Astrocyte of the spinal cord (primary cell): Measurements from ENCODE around the gene PPP1R27.

Source experiments
- DNase-seq: peaks from one replicate; pipeline ENCODE4 v3.0.0; 2011; ENCODE audit warnings: low read depth, low spot score
- H3K4me3 ChIP-seq: 2 replicates; pipeline ENCODE4 v1.5.1; 2011; ENCODE audit warnings: low read depth, mild to moderate bottlenecking, low read length, moderate library complexity
- in situ Hi-C: cut with HindIII; loops from 2 replicates; pipeline ENCODE4 v1.10.0; 2017; ENCODE audit warnings: low sequenced_read_pairs
- TF ChIP-seq, protein P1 (sequence below): IDR thresholded peaks from 2 replicates; pipeline ENCODE4 v1.5.1; 2012; ENCODE audit warnings: low read depth, mild to moderate bottlenecking, low read length, inconsistent platforms

Gene PPP1R27

GRCh38 chr17:81821147-81821546, 13.7 kb downstream of the PPP1R27 start:
- in situ Hi-C loops, result no loop called here
- H3K4me3 ChIP-seq, result no peak overlapping the region
- TF ChIP-seq, protein P1, sequence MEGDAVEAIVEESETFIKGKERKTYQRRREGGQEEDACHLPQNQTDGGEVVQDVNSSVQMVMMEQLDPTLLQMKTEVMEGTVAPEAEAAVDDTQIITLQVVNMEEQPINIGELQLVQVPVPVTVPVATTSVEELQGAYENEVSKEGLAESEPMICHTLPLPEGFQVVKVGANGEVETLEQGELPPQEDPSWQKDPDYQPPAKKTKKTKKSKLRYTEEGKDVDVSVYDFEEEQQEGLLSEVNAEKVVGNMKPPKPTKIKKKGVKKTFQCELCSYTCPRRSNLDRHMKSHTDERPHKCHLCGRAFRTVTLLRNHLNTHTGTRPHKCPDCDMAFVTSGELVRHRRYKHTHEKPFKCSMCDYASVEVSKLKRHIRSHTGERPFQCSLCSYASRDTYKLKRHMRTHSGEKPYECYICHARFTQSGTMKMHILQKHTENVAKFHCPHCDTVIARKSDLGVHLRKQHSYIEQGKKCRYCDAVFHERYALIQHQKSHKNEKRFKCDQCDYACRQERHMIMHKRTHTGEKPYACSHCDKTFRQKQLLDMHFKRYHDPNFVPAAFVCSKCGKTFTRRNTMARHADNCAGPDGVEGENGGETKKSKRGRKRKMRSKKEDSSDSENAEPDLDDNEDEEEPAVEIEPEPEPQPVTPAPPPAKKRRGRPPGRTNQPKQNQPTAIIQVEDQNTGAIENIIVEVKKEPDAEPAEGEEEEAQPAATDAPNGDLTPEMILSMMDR, result no peak

GRCh38 chr17:81819708-81820107, 15.1 kb downstream of the PPP1R27 start:
- DNase-seq, result no peak
- TF ChIP-seq, protein P1, result no peak
- no peak overlapping the region for H3K4me3 ChIP-seq
- in situ Hi-C loops, result no loop called here

More at GRCh38 chr17:81821147-81821546, 13.7 kb downstream of the PPP1R27 start:
- DNase-seq, result no peak

- in situ Hi-C loops, result no loop called here
- H3K4me3 ChIP-seq, result no peak overlapping the region
- DNase-seq, result no peak
- TF ChIP-seq, protein P1, result no peak
Observed at GRCh38 chr17:81817758-81818147, 17.1 kb downstream of the PPP1R27 start.

DNA sequence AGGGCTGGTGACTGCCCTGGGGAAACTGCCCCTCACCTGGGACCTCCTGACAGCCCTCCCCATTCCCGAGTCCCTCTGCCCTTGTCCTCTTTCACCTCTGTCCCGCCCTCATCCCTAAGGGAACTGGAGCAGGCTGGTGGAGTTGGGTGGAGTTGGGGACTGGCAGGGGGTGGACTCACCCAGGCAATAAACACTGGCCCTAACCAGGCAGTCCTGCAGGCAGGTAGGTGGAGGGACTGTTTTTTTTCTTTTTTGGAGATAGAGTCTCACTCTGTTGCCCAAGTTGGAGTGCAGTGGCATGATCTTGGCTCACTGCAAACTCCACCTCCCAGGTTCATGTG, 19.2 kb downstream of the PPP1R27 start:
- H3K4me3 ChIP-seq, result no peak overlapping the region
- in situ Hi-C loops, result no loop called here
- TF ChIP-seq, protein P1, result no peak
- DNase-seq, result no peak

DNA sequence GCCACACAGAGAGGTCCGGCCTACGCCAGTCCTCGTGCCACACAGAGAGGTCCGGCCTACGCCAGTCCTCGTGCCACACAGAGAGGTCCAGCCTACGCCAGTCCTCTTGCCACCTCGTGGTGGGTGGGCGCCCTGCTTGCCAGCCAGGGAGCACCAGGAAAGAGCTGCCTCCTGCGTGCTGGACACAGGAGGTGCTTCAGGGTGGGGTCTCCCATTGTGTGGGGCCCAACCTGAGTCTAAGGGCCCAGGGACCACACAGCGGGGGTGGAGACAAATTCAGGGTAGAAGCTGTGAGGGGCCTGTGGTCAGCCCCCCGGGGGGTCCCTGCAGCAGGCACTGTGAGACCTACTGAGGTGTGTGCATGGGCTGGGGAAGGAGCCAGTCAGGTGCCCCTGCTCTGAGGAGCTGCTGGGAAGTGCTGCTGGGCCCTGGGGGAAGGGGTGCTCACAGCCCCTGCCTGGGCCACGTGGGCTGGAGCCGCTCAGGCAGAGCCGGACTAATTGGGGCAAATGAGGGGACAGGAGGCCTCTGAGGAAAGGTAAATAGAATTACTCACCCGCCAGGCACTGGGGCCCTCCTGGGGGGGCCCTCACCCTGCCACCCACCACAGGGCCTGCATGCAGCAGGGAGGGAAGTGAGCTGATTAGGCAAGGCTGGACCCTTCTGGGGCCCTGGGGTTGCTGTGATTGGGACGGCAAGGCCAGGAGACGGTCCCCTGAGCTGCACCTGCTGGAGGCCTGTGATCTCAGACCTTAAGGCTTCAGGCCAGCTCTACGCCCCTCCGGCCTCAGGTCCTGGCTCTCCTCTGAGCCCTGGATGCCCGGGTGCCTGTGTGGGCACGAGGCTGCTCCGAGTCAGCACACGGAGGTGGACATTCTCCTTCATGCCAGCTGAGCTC, 19.9 kb downstream of the PPP1R27 start:
- TF ChIP-seq, protein P1, result no peak
- no peak for DNase-seq
- in situ Hi-C loops, result no loop called here
- H3K4me3 ChIP-seq, result no peak overlapping the region

DNA sequence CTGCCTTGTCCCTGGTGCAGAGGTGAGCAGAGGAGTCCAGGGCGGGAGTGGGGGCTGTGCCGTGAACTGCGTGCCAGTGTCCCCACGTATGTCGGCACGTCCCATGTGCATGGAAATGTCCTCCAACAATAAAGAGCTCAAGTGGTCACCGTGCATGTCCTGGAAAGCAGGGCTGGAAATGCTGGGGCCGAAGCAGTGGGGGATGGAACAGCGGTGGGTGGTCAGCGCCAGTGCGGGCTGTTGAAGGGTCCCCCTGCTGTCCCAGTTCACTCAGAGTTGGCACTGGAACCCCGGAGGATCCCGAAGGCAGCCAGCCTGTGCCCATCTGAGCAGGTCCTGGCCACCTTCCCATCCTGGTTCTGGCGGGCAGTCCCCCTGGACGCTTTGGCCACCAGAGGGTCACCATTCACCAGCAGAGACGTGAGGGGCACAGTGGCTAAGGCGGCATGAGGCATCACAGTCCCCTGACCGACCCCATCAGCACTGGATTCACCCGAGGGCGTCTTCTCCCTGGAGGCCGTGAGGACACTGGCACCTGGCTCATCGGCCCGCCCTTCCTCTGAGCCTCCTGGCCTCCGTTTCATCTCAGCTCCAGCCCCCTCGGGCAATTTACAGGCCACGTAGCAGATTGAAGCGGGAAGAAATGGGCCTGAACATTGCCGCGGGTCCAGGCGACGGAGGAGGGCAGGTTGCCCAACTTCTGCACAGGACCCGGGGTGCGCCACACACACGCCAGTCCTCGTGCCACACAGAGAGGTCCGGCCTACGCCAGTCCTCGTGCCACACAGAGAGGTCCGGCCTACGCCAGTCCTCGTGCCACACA, 20.8 kb downstream of the PPP1R27 start:
- H3K4me3 ChIP-seq, result no peak overlapping the region
- DNase-seq, result no peak
- TF ChIP-seq, protein P1, result no peak
- in situ Hi-C loops, result no loop called here
